ENCODE measurements around the gene TSSK3. TPM values are rescaled to one million over a fixed set of nuclear protein-coding genes. Genes with fewer than 3 reads are reported as not detected.

The TSSK3 gene
- total RNA-seq (2014; rRNA removed) (not detected in 2 replicates), Bru-seq, nascent RNA (percentile 35 among the genes with signal in this experiment), BruChase-seq, experiment 1, labeled RNA remaining after a 6-hour chase (percentile 22 among the genes with signal in this experiment), BruChase-seq, experiment 2, labeled RNA remaining after a 2-hour chase (percentile 33 among the genes with signal in this experiment)
- long read RNA-seq, partial matches to known transcripts, result 0 of 12 reads
- long read RNA-seq, other reads (novel, unspliced or antisense), result 12 of 12 reads

GRCh38 chr1:32362474-32363313, at the start of gene TSSK3, which contains the start of gene FAM229A:
Gene TSSK3 (plus strand): TSS chr1:32362539. CDS start chr1:32362702, 163 bp downstream.
Gene FAM229A (minus strand): TSS chr1:32362485. CDS start chr1:32362091, 394 bp downstream.
- BruUV-seq (replicated peaks), result no TSS peak
- intact Hi-C loops (cut with micrococcal nuclease), result no loop called here
- Histone ChIP-seq H3K4me1 (ENCODE audit: insufficient read depth, low read length) (no peaks in the 10 kb centered on the region), H3K27ac (ENCODE audit: low read length) (no peak within 1 kb of the TSS), H2AFZ (ENCODE audit: low read length) (no peak within 1 kb of the TSS), H3K36me3 (ENCODE audit: low read depth, low read length) (peaks cover 3% of the 10 kb centered on the region), H3K9me2 (replicated peaks; ENCODE audit: low read length) (no peaks in the 10 kb centered on the region), H3K4me2 (ENCODE audit: low read length) (peak within 1 kb of the TSS; percentile 57), H3K9me3 (ENCODE audit: low read length) (no peaks in the 10 kb centered on the region), H3K9ac (ENCODE audit: low read length) (no peak within 1 kb of the TSS), H4K20me1 (ENCODE audit: low read length) (no peaks in the 10 kb centered on the region), H3K79me2 (ENCODE audit: low read length) (no peaks in the 10 kb centered on the region), H3K27me3 (ENCODE audit: low read length) (no peaks in the 10 kb centered on the region), H3K4me3 (ENCODE audit: low read length) (peak within 1 kb of the TSS; percentile 51), H3F3A (ENCODE audit: low read length, unreplicated experiment) (no peaks in the 10 kb centered on the region)
- ATAC-seq (peak; percentile 9; the same call in 1 of the 2 replicates), DNase-seq (no peak)
- TF ChIP-seq EZH2 (IDR thresholded peaks at IDR 0.05; ENCODE audit: low read length, unreplicated experiment) (no peak), EZH2phosphoT487 (IDR thresholded peaks at IDR 0.05; ENCODE audit: borderline replicate concordance, low read length) (no peak)
- TF ChIP-seq, protein P1, sequence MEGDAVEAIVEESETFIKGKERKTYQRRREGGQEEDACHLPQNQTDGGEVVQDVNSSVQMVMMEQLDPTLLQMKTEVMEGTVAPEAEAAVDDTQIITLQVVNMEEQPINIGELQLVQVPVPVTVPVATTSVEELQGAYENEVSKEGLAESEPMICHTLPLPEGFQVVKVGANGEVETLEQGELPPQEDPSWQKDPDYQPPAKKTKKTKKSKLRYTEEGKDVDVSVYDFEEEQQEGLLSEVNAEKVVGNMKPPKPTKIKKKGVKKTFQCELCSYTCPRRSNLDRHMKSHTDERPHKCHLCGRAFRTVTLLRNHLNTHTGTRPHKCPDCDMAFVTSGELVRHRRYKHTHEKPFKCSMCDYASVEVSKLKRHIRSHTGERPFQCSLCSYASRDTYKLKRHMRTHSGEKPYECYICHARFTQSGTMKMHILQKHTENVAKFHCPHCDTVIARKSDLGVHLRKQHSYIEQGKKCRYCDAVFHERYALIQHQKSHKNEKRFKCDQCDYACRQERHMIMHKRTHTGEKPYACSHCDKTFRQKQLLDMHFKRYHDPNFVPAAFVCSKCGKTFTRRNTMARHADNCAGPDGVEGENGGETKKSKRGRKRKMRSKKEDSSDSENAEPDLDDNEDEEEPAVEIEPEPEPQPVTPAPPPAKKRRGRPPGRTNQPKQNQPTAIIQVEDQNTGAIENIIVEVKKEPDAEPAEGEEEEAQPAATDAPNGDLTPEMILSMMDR (conservative IDR thresholded peaks at IDR 0.05; ENCODE audit: low read depth, low read length), result no peak
- ChIA-PET CTCF (no interaction called here), POLR2A (ENCODE audit: unreplicated experiment) (interaction anchor here (0.6 kb wide), 1 partner anchor 11 kb away, joined by 3 read pairs; no protein-coding TSS in a partner anchor)

GRCh38 chr1:32316903-32317277, 45.4 kb upstream of the TSSK3 start:
- ChIA-PET POLR2A (ENCODE audit: unreplicated experiment) (no interaction called here), CTCF (interaction anchor here (0.6 to 1.6 kb wide), 2 partner anchors 101 to 303 kb away, joined by 5 to 10 read pairs; no protein-coding TSS in a partner anchor)
- no peak overlapping the region for H3K4me2 ChIP-seq (ENCODE audit: low read length)
- TSS peak; percentile 36 for BruUV-seq (replicated peaks)
- H3K4me1 ChIP-seq (ENCODE audit: insufficient read depth, low read length), result peaks cover 12% of the 10 kb centered on the region
- H3F3A ChIP-seq (ENCODE audit: low read length, unreplicated experiment), result peaks cover 1% of the 10 kb centered on the region
- no peak for TF ChIP-seq EZH2phosphoT487 (IDR thresholded peaks at IDR 0.05; ENCODE audit: borderline replicate concordance, low read length)
- TF ChIP-seq, protein P1 (conservative IDR thresholded peaks at IDR 0.05; ENCODE audit: low read depth, low read length), result no peak
- TF ChIP-seq EZH2 (IDR thresholded peaks at IDR 0.05; ENCODE audit: low read length, unreplicated experiment), result no peak
- intact Hi-C loops (cut with micrococcal nuclease), result no loop called here
- H2AFZ ChIP-seq (ENCODE audit: low read length), result no peak overlapping the region
- H3K27ac ChIP-seq (ENCODE audit: low read length), result no peak overlapping the region
- H3K79me2 ChIP-seq (ENCODE audit: low read length), result peaks cover 27% of the 10 kb centered on the region
- no peaks in the 10 kb centered on the region for H3K9me2 ChIP-seq (replicated peaks; ENCODE audit: low read length)
- H3K36me3 ChIP-seq (ENCODE audit: low read depth, low read length), result peaks cover 17% of the 10 kb centered on the region
- no peak overlapping the region for H3K4me3 ChIP-seq (ENCODE audit: low read length)
- ATAC-seq (no peak), DNase-seq (no peak)
- no peak overlapping the region for H3K9ac ChIP-seq (ENCODE audit: low read length)
- H3K9me3 ChIP-seq (ENCODE audit: low read length), result no peaks in the 10 kb centered on the region
- H4K20me1 ChIP-seq (ENCODE audit: low read length), result no peaks in the 10 kb centered on the region
- H3K27me3 ChIP-seq (ENCODE audit: low read length), result no peaks in the 10 kb centered on the region
